ENCODE results near the gene MYH9.

The MYH9 gene

GRCh38 chr22:36348760-36349159 lies 39.0 kb downstream of the MYH9 start:
- no peak for DNase-seq (ENCODE audit: low spot score)

GRCh38 chr22:36347094-36347493 lies 40.7 kb downstream of the MYH9 start:
- DNase-seq (ENCODE audit: low spot score): no peak

- no peak for DNase-seq (ENCODE audit: low spot score)
Measured at GRCh38 chr22:36344106-36344827, 43.5 kb downstream of the MYH9 start.

- DNase-seq (ENCODE audit: low spot score): no peak
Measured at GRCh38 chr22:36343720-36344105, 44.1 kb downstream of the MYH9 start.

GRCh38 chr22:36343070-36343719 lies 44.6 kb downstream of the MYH9 start:
- DNase-seq (ENCODE audit: low spot score): no peak

- no peak for DNase-seq (ENCODE audit: low spot score)
Measured at GRCh38 chr22:36341640-36342041, 46.1 kb downstream of the MYH9 start.

GRCh38 chr22:36340621-36341020 lies 47.1 kb downstream of the MYH9 start:
- no peak for DNase-seq (ENCODE audit: low spot score)

GRCh38 chr22:36339171-36340065 lies 48.3 kb downstream of the MYH9 start:
- DNase-seq (ENCODE audit: low spot score): no peak

GRCh38 chr22:36337365-36338130 lies 50.2 kb downstream of the MYH9 start:
- peak; percentile 94 for DNase-seq (ENCODE audit: low spot score)

- DNase-seq (ENCODE audit: low spot score): peak; percentile 75
Measured at GRCh38 chr22:36336246-36337182, 51.3 kb downstream of the MYH9 start.

GRCh38 chr22:36335621-36336020 lies 52.1 kb downstream of the MYH9 start:
- no peak for DNase-seq (ENCODE audit: low spot score)

- DNase-seq (ENCODE audit: low spot score): peak; percentile 67
Measured at GRCh38 chr22:36334821-36335603, 52.8 kb downstream of the MYH9 start.

- DNase-seq (ENCODE audit: low spot score): no peak
Measured at GRCh38 chr22:36334081-36334820, 53.5 kb downstream of the MYH9 start.

GRCh38 chr22:36333644-36334043 lies 54.1 kb downstream of the MYH9 start:
- no peak for DNase-seq (ENCODE audit: low spot score)

- DNase-seq (ENCODE audit: low spot score): no peak
Measured at GRCh38 chr22:36332623-36333332, 55.0 kb downstream of the MYH9 start.

GRCh38 chr22:36331912-36332622 lies 55.7 kb downstream of the MYH9 start:
- DNase-seq (ENCODE audit: low spot score): peak; percentile 57

- DNase-seq (ENCODE audit: low spot score): no peak
Measured at GRCh38 chr22:36331306-36331911, 56.4 kb downstream of the MYH9 start.
